Loucy (cell line): ENCODE results near the gene SLC22A3.

Experiments
- EZH2phosphoT487 ChIP-seq: fragments of 200-600 bp; IDR thresholded peaks from 2 replicates; pipeline ENCODE4 v1.6.1; 2018; ENCODE audit warnings: antibody characterized with exemption, mild to moderate bottlenecking, moderate library complexity, borderline replicate concordance
- TF ChIP-seq, protein P1 (sequence below): fragments of 200-600 bp; sonication (generic); conservative IDR thresholded peaks from 2 replicates; pipeline ENCODE4 v1.5.1; 2014; ENCODE audit warnings: mild to moderate bottlenecking, antibody characterized with exemption, low read length

- TF ChIP-seq, protein P1, sequence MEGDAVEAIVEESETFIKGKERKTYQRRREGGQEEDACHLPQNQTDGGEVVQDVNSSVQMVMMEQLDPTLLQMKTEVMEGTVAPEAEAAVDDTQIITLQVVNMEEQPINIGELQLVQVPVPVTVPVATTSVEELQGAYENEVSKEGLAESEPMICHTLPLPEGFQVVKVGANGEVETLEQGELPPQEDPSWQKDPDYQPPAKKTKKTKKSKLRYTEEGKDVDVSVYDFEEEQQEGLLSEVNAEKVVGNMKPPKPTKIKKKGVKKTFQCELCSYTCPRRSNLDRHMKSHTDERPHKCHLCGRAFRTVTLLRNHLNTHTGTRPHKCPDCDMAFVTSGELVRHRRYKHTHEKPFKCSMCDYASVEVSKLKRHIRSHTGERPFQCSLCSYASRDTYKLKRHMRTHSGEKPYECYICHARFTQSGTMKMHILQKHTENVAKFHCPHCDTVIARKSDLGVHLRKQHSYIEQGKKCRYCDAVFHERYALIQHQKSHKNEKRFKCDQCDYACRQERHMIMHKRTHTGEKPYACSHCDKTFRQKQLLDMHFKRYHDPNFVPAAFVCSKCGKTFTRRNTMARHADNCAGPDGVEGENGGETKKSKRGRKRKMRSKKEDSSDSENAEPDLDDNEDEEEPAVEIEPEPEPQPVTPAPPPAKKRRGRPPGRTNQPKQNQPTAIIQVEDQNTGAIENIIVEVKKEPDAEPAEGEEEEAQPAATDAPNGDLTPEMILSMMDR: no peak
- no peak for TF ChIP-seq EZH2phosphoT487
These were observed 46.5 kb downstream of the SLC22A3 start for GRCh38 chr6:160394654-160395035.
